Gastrocnemius medialis (tissue), 4 donors: Measurements from ENCODE around the gene PRKN. TPM values are rescaled to one million over a fixed set of nuclear protein-coding genes. Genes with fewer than 3 reads are reported as not detected.

ENCODE experiments used
- ATAC-seq, 2 donors: fragments of 150-250 bp; one replicate each; pipeline ENCODE4 v1.9.1; 2016
- DNase-seq, 2 donors: peaks; one replicate each; pipeline ENCODE4 v3.0.0-alpha.2; 2019
- H3K27ac ChIP-seq, 4 donors: fragments of 200-600 bp; sonication (generic); 1 replicate in 1 of 4; 2 replicates in 3 of 4; pipeline ENCODE4 v1.5.1; 2016 to 2018; ENCODE audit warnings: mild to moderate bottlenecking in 2 of 4, moderate library complexity in 1 of 4
- H3K27me3 ChIP-seq, 3 donors: fragments of 200-600 bp; sonication (generic) in 2 of 3; 1 replicate in 1 of 3; 2 replicates in 2 of 3; pipeline versions ENCODE4 v1.5.1 to v1.6.0; 2016 to 2019; ENCODE audit warnings: mild to moderate bottlenecking in 1 of 3, moderate library complexity in 1 of 3
- H3K36me3 ChIP-seq, 2 donors: fragments of 200-600 bp; sonication (generic) in 1 of 2; one replicate each; pipeline ENCODE4 v1.5.1; 2017 to 2018
- H3K4me1 ChIP-seq, 2 donors: fragments of 200-600 bp; sonication (generic) in 1 of 2; one replicate each; pipeline ENCODE4 v1.5.1; 2016 to 2017; ENCODE audit warnings: mild to moderate bottlenecking in 2 of 2
- H3K4me3 ChIP-seq, 4 donors: fragments of 200-600 bp; sonication (generic) in 3 of 4; 1 replicate in 1 of 4; 2 replicates in 3 of 4; pipeline ENCODE4 v1.5.1; 2016 to 2019; ENCODE audit warnings: mild to moderate bottlenecking in 2 of 4
- H3K9me3 ChIP-seq, 3 donors: fragments of 200-600 bp; sonication (generic) in 2 of 3; 1 replicate in 1 of 3; 2 replicates in 2 of 3; pipeline ENCODE4 v1.5.1; 2016 to 2019
- CTCF ChIP-seq, 5 experiments: fragments of 450-650 bp in 3 of 5; fragments of 200-600 bp in 2 of 5; sonication (generic) in 2 of 5; IDR thresholded peaks in 4 of 5; conservative IDR thresholded peaks in 1 of 5; 1 replicate in 4 of 5; 2 replicates in 1 of 5; pipeline ENCODE4 v1.5.1; 2016 to 2019; ENCODE audit warnings: antibody characterized with exemption in 5 of 5, mild to moderate bottlenecking in 3 of 5, moderate library complexity in 3 of 5
- POLR2A ChIP-seq, 2 donors: fragments of 450-650 bp; IDR thresholded peaks; one replicate each; pipeline ENCODE4 v1.6.1; 2017; ENCODE audit warnings: antibody characterized with exemption in 2 of 2, mild to moderate bottlenecking in 2 of 2, moderate library complexity in 2 of 2
- in situ Hi-C, 4 donors: fragments of 200-750 bp; cut with MboI; loops; one replicate each; pipeline versions ENCODE4 v1.15.0 to v1.8.0; 2017; ENCODE audit warnings: low sequenced_read_pairs in 4 of 4
- intact Hi-C: fragments of 100-400 bp; cut with DNase I; formaldehyde crosslinking; loops from one replicate; pipeline ENCODE4 v1.15.1; 2023; ENCODE audit warnings: low total_unique reads
- total RNA-seq, 4 donors: library from RNA; depleted of rRNA; stranded (reverse); fragments of >200 nt; gene quantifications; one replicate each; pipeline versions ENCODE4 v1.1.0 to v1.2.3, GENCODE V29; 2016

PRKN gene
- total RNA-seq, 4 donors from 2014 or later: 8.4 to 21.6 (median 13.7) TPM

- no peak overlapping the region for H3K27ac ChIP-seq
- no peak for ATAC-seq
- H3K36me3 ChIP-seq: no peaks in the 10 kb centered on the region
- H3K27me3 ChIP-seq: no peaks in the 10 kb centered on the region
- intact Hi-C loops: no loop called here
- no peak overlapping the region for H3K4me3 ChIP-seq
- H3K9me3 ChIP-seq: no peaks in the 10 kb centered on the region
- in situ Hi-C loops: no loop called here
- H3K4me1 ChIP-seq: peaks cover 0 to 4% of the 10 kb centered on the region in 2 donors
- TF ChIP-seq CTCF (IDR thresholded peaks at IDR 0.05 in 4 of 5, conservative IDR thresholded peaks at IDR 0.05 in 1 of 5) (no peak), POLR2A (IDR thresholded peaks at IDR 0.05) (no peak)
- no peak for DNase-seq
Measured at GRCh38 chr6:162245830-162246420, 481.6 kb downstream of the PRKN start.

GRCh38 chr6:162244031-162244430 lies 483.5 kb downstream of the PRKN start:
- in situ Hi-C loops: no loop called here
- no peak overlapping the region for H3K27ac ChIP-seq
- ATAC-seq: no peak

GRCh38 chr6:162242915-162243314 lies 484.7 kb downstream of the PRKN start:
- Histone ChIP-seq H3K9me3 (no peaks in the 10 kb centered on the region), H3K4me1 (no peaks in the 10 kb centered on the region), H3K4me3 (no peak overlapping the region), H3K27ac (no peak overlapping the region), H3K27me3 (no peaks in the 10 kb centered on the region), H3K36me3 (no peaks in the 10 kb centered on the region)
- ATAC-seq: no peak
- in situ Hi-C loops (no loop called here), intact Hi-C loops (no loop called here)
- TF ChIP-seq POLR2A (IDR thresholded peaks at IDR 0.05) (no peak), CTCF (IDR thresholded peaks at IDR 0.05 in 4 of 5, conservative IDR thresholded peaks at IDR 0.05 in 1 of 5) (no peak)
- no peak for DNase-seq

More at GRCh38 chr6:162244031-162244430, 483.5 kb downstream of the PRKN start:
- intact Hi-C loops: no loop called here
- no peaks in the 10 kb centered on the region for H3K27me3 ChIP-seq
- no peaks in the 10 kb centered on the region for H3K4me1 ChIP-seq
- DNase-seq: no peak
- no peak for TF ChIP-seq POLR2A (IDR thresholded peaks at IDR 0.05)
- TF ChIP-seq CTCF (IDR thresholded peaks at IDR 0.05 in 4 of 5, conservative IDR thresholded peaks at IDR 0.05 in 1 of 5): no peak
- H3K4me3 ChIP-seq: no peak overlapping the region
- no peaks in the 10 kb centered on the region for H3K9me3 ChIP-seq
- H3K36me3 ChIP-seq: no peaks in the 10 kb centered on the region

DNA sequence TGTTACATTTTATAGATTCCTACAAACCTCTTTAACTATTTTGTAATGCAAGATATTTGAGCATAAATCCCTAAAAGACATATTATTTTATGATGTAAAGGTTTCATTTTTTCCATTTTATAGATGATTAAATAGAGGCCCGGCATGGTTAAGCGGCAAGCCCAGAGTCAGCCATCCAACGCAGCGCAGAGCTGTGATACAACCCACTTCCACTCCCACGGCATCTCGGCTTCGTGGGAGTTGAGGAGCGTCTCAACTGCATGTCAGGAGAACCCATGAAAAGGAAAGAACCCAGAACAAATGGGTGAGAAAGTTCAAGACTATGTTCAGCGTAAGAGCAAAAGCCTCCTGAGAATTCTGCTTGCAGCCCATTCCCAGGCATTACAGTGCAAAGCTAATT lies 488.2 kb downstream of the PRKN start:
- Histone ChIP-seq H3K27me3 (no peaks in the 10 kb centered on the region), H3K9me3 (no peaks in the 10 kb centered on the region), H3K4me1 (no peaks in the 10 kb centered on the region), H3K4me3 (no peak overlapping the region), H3K36me3 (no peaks in the 10 kb centered on the region), H3K27ac (no peak overlapping the region)
- in situ Hi-C loops: no loop called here
- DNase-seq (no peak), ATAC-seq (no peak)
- TF ChIP-seq CTCF (IDR thresholded peaks at IDR 0.05 in 4 of 5, conservative IDR thresholded peaks at IDR 0.05 in 1 of 5) (no peak), POLR2A (IDR thresholded peaks at IDR 0.05) (no peak)
- intact Hi-C loops: no loop called here

- TF ChIP-seq CTCF (IDR thresholded peaks at IDR 0.05 in 4 of 5, conservative IDR thresholded peaks at IDR 0.05 in 1 of 5) (no peak), POLR2A (IDR thresholded peaks at IDR 0.05) (no peak)
Measured at GRCh38 chr6:162238675-162239074, 488.9 kb downstream of the PRKN start.

More at GRCh38 chr6:162238675-162239074, 488.9 kb downstream of the PRKN start:
- H3K27me3 ChIP-seq: no peaks in the 10 kb centered on the region
- no peak overlapping the region for H3K27ac ChIP-seq
- no peaks in the 10 kb centered on the region for H3K9me3 ChIP-seq
- no peak overlapping the region for H3K4me3 ChIP-seq
- ATAC-seq (no peak), DNase-seq (no peak)
- no peaks in the 10 kb centered on the region for H3K4me1 ChIP-seq
- H3K36me3 ChIP-seq: no peaks in the 10 kb centered on the region
- intact Hi-C loops: no loop called here
- in situ Hi-C loops: no loop called here
